ENCODE data around the gene PRADC1.

Gene PRADC1

DNA sequence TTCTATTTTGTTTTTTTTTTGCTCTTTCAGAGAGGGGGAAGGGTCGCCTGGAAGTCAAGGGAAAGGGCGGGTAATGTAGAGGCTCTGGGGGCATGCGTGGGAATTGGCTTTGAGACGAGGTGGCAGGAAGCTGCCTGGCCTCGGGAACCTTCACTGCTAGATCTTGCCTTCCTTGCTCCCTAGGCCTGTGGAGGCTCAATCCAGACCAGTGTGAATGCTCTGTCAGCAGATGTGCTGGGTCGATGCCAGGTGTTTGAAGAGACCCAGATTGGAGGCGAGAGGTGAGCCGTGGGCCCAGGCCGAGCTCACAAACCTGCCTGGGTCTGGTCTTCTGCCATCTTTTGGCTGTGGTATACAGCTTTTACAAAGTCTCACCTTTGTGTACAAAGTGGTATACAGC, 16.6 kb upstream of the PRADC1 start:
- H4K20me1 ChIP-seq, result peaks cover 35 to 100% (median 99%) of the 10 kb centered on the region in 11 experiments; a peak in 21 of 22 replicates
- H3K9ac ChIP-seq, result no peak overlapping the region
- peaks cover 87 to 100% (median 100%) of the 10 kb centered on the region in 11 experiments for H3K36me3 ChIP-seq
- H3K4me2 ChIP-seq, result no peak overlapping the region
- H3K27ac ChIP-seq, result no peak overlapping the region
- no peak for TF ChIP-seq Cebpa-rat (IDR thresholded peaks at IDR 0.05)
- H3K4me1 ChIP-seq, result peaks cover 2 to 29% (median 13%) of the 10 kb centered on the region in 10 experiments; a peak in 14 of 20 replicates
- H3K27me3 ChIP-seq, result no peaks in the 10 kb centered on the region
- H3K4me3 ChIP-seq, result no peak overlapping the region
- no peaks in the 10 kb centered on the region for H3K9me3 ChIP-seq (replicated peaks in 1 of 11)

DNA sequence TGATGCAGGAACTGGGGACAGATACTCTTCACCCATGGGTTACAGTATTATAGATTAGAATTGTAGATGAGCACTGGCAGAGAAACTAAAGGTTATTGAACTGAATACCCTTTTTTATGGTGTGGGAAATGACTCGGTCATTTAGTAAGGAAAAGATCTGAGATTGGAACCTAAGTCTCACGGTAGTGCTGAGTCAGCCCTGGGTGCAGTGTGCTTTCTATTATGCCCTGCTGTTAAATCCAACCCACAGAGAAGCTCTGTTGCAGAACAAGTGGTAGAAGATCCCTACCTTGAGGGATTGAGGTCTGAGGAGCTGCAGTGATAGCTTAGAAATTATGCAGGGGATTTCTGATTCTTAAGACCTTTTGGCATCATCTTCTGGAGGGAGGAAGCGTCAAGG, 13.8 kb upstream of the PRADC1 start:
- Histone ChIP-seq H3K4me3 (no peak overlapping the region), H3K9me3 (replicated peaks in 1 of 11) (no peaks in the 10 kb centered on the region), H3K4me2 (no peak overlapping the region), H4K20me1 (peaks cover 57 to 100% (median 99%) of the 10 kb centered on the region in 11 experiments; a peak in 21 of 22 replicates), H3K4me1 (0 out of 20 replicates have a peak, but pooled peaks cover 0 to 5% (median 0%) of the 10 kb centered on the region in 10 experiments), H3K9ac (no peak overlapping the region), H3K36me3 (peaks cover 93 to 100% (median 100%) of the 10 kb centered on the region in 11 experiments), H3K27me3 (no peaks in the 10 kb centered on the region), H3K27ac (no peak overlapping the region)
- no peak for TF ChIP-seq Cebpa-rat (IDR thresholded peaks at IDR 0.05)

DNA sequence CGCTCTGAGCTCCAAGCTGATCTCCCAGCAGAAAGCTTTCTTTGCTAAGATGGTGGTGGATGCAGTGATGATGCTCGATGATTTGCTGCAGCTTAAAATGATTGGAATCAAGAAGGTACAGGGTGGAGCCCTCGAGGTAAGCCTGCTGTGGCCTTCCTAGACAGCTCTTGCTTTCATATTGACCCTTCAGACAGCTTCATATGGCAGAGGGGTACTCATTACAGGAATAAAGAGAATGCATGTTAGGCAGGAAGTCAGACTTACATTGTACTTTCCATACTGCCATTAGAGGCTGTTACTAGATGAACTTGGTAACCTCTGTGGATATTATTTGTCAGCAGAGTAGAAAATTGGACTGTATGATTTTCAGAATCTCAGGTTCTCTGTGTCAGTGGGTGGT, 11.5 kb upstream of the PRADC1 start:
- no peak for TF ChIP-seq Cebpa-rat (IDR thresholded peaks at IDR 0.05)
- peaks cover 0 to 8% (median 0%) of the 10 kb centered on the region in 10 experiments; a peak in 1 of 20 replicates for H3K4me1 ChIP-seq
- H3K27me3 ChIP-seq, result no peaks in the 10 kb centered on the region
- H3K36me3 ChIP-seq, result peaks cover 99 to 100% (median 100%) of the 10 kb centered on the region in 11 experiments
- no peak overlapping the region for H3K4me2 ChIP-seq
- H3K9me3 ChIP-seq (replicated peaks in 1 of 11), result no peaks in the 10 kb centered on the region
- H3K27ac ChIP-seq, result no peak overlapping the region
- peaks cover 72 to 100% (median 100%) of the 10 kb centered on the region in 11 experiments for H4K20me1 ChIP-seq
- H3K9ac ChIP-seq, result 0 out of 22 replicates have a peak overlapping the region, but pooled peaks of 1 of the 11 experiments have one; percentile 14
- no peak overlapping the region for H3K4me3 ChIP-seq

DNA sequence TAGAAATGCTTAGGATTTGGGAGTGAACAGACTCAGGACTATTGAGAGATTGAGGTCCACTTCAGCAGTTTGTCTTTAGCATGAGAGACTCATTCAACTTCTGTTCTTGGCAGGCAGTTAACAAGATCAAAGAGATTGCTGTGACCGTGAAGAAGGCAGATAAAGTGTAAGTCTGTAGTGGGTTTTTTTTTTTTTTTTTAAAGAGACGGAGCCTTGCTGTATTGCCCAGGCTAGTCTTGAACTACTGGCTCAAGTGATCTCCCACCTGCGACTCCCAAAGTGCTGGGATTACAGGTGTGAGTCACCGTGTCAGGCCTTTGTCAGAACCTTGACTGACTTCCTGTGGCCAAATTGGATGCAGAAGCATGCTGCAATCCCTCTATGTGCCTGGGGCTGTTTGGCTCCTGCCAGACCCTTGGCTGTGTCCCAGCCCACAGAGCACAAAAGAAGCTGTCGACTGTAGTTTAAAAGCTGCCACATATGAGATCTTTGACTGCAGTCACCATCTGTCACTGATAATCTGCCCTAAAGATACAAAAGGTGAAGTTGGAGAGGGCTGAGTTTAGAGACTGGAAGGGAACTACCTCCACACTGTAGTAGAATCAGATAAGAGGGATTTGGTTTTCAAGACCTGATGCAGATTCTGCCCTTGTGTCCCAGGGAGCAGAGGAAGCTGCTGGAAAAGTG, 11.0 kb upstream of the PRADC1 start:
- no peak for TF ChIP-seq Cebpa-rat (IDR thresholded peaks at IDR 0.05)
- Histone ChIP-seq H3K4me2 (no peak overlapping the region), H3K27ac (no peak overlapping the region), H3K27me3 (no peaks in the 10 kb centered on the region), H3K36me3 (peaks cover 99 to 100% (median 100%) of the 10 kb centered on the region in 11 experiments), H3K4me3 (no peak overlapping the region), H3K4me1 (peaks cover 0 to 14% (median 0%) of the 10 kb centered on the region in 10 experiments; a peak in 1 of 20 replicates), H3K9ac (0 out of 22 replicates have a peak overlapping the region, but pooled peaks of 1 of the 11 experiments have one; percentile 14), H3K9me3 (replicated peaks in 1 of 11) (no peaks in the 10 kb centered on the region), H4K20me1 (peaks cover 78 to 100% (median 100%) of the 10 kb centered on the region in 11 experiments)

DNA sequence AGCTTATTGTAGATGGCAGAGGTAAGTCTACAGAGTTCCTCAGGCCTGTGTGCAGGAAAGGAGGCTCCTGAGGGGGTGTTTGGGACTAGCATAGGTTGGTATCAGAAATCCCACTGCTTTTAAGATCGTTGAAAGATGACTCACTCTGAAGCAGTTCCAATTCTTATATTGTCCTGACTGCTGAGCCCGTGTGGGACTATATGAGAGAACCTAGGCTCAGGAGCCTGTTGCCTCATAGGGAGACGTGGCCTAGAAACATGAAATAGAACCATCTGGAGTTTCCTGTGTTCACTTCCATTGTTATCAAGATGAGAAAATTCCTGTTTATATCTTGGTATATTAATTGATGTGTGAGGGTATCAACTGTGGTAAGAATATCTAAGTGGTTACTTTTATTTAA, 6.7 kb upstream of the PRADC1 start:
- Histone ChIP-seq H3K27ac (no peak overlapping the region), H3K9ac (peak overlapping the region in 2 of 11 experiments; percentile 15 to 42; a peak in 2 of 22 replicates), H3K9me3 (replicated peaks in 1 of 11) (no peaks in the 10 kb centered on the region), H4K20me1 (peaks cover 96 to 100% (median 100%) of the 10 kb centered on the region in 11 experiments), H3K4me2 (no peak overlapping the region), H3K36me3 (peaks cover 70 to 95% (median 93%) of the 10 kb centered on the region in 11 experiments), H3K27me3 (no peaks in the 10 kb centered on the region), H3K4me1 (peaks cover 26 to 45% (median 33%) of the 10 kb centered on the region in 10 experiments), H3K4me3 (no peak overlapping the region)
- TF ChIP-seq Cebpa-rat (IDR thresholded peaks at IDR 0.05), result no peak

DNA sequence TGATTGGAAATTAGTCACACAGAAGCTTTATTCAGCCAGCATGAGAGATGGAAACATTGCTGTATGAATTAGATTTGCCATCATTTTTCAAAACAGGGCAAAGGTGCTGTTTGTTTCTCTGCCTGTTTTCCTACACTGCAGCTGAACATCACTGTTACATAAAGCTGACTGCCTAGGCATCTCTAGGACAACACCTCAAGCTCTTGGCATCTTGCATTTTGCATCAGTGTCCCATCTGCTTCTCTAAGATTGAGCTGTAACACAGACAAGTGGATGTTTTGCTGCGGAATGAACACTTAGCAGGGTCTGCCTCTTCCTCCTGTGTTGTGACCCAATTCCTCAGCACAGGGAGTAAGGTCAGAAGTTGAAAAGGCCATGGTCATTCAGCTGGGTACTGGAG, 5.9 kb upstream of the PRADC1 start:
- H3K4me1 ChIP-seq, result peaks cover 26 to 45% (median 33%) of the 10 kb centered on the region in 10 experiments
- H3K27me3 ChIP-seq, result no peaks in the 10 kb centered on the region
- 0 out of 22 replicates have a peak overlapping the region, but pooled peaks of 1 of the 11 experiments have one; percentile 7 for H3K4me2 ChIP-seq
- TF ChIP-seq Cebpa-rat (IDR thresholded peaks at IDR 0.05), result no peak
- H3K9me3 ChIP-seq (replicated peaks in 1 of 11), result no peaks in the 10 kb centered on the region
- H4K20me1 ChIP-seq, result peaks cover 89 to 97% (median 94%) of the 10 kb centered on the region in 11 experiments
- H3K27ac ChIP-seq, result no peak overlapping the region
- peaks cover 62 to 87% (median 85%) of the 10 kb centered on the region in 11 experiments for H3K36me3 ChIP-seq
- H3K9ac ChIP-seq, result peak overlapping the region in 6 of 11 experiments; percentile 8 to 51 (median 19); a peak in 5 of 22 replicates
- no peak overlapping the region for H3K4me3 ChIP-seq

DNA sequence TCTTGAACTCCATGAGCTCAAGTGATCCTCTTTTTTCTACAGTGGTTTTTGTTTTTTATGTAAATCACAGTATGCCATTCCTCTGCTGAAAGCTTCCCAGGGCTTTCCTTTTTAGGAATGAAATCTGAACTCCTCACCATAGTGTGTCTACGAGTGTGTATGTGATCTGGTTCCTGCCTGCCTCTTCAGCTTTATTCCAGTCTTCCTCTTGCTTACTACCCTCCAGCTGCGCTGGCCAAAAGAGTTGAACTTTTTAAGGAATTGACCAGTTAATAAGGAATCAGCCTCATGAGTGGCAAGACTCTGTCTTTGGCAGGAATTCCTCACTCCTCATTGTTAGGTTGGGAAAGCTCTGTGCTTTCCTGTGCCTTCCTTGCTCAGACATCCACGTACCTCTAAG, 5.1 kb upstream of the PRADC1 start:
- no peak for TF ChIP-seq Cebpa-rat (IDR thresholded peaks at IDR 0.05)
- Histone ChIP-seq H4K20me1 (peaks cover 81 to 89% (median 86%) of the 10 kb centered on the region in 11 experiments), H3K27ac (no peak overlapping the region), H3K9ac (peak overlapping the region in 7 of 11 experiments; percentile 8 to 51 (median 21); a peak in 6 of 22 replicates), H3K4me2 (peak overlapping the region in 2 of 11 experiments; percentile 2 to 91; a peak in 1 of 22 replicates), H3K9me3 (replicated peaks in 1 of 11) (no peaks in the 10 kb centered on the region), H3K36me3 (peaks cover 53 to 79% (median 76%) of the 10 kb centered on the region in 11 experiments), H3K4me1 (peaks cover 26 to 45% (median 34%) of the 10 kb centered on the region in 10 experiments), H3K4me3 (no peak overlapping the region), H3K27me3 (no peaks in the 10 kb centered on the region)

DNA sequence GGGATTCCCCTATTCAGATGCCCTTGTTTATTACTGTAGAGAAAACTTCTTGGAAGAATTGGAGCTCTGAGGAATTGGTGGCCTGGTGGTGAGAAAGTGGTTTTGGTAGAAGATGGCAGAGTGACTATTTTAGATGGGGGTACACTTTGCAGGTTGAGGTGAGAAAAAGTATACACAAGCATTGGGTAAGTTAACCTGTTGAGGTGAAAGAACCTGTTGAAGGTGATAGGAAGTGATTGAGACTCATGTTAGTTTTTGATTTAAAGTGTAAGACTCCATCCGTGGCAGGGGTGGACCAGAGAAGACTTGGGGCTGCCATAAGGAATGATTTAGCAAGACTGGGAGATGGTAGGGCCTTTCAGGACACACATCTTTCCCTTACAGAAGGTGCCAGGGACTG, 4.1 kb upstream of the PRADC1 start:
- Histone ChIP-seq H3K27me3 (no peaks in the 10 kb centered on the region), H3K4me1 (peaks cover 32 to 50% (median 39%) of the 10 kb centered on the region in 10 experiments), H3K4me2 (peak overlapping the region; percentile 14 to 99 (median 96); a peak in 19 of 22 replicates), H3K9me3 (replicated peaks in 1 of 11) (no peaks in the 10 kb centered on the region), H3K36me3 (peaks cover 44 to 69% (median 67%) of the 10 kb centered on the region in 11 experiments), H4K20me1 (peaks cover 72 to 79% (median 76%) of the 10 kb centered on the region in 11 experiments), H3K4me3 (no peak overlapping the region), H3K9ac (peak overlapping the region in 7 of 11 experiments; percentile 1 to 51 (median 25); a peak in 3 of 22 replicates), H3K27ac (no peak overlapping the region)
- no peak for TF ChIP-seq Cebpa-rat (IDR thresholded peaks at IDR 0.05)

Data from BLaER1 treated with 17β-estradiol and CSF1 and Interleukin-3, amounts not matched to agents 10 nM and 100 nM (cell line).